Measurements from ENCODE around the gene DCAF15.

The DCAF15 gene, protein sequence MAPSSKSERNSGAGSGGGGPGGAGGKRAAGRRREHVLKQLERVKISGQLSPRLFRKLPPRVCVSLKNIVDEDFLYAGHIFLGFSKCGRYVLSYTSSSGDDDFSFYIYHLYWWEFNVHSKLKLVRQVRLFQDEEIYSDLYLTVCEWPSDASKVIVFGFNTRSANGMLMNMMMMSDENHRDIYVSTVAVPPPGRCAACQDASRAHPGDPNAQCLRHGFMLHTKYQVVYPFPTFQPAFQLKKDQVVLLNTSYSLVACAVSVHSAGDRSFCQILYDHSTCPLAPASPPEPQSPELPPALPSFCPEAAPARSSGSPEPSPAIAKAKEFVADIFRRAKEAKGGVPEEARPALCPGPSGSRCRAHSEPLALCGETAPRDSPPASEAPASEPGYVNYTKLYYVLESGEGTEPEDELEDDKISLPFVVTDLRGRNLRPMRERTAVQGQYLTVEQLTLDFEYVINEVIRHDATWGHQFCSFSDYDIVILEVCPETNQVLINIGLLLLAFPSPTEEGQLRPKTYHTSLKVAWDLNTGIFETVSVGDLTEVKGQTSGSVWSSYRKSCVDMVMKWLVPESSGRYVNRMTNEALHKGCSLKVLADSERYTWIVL

DNA sequence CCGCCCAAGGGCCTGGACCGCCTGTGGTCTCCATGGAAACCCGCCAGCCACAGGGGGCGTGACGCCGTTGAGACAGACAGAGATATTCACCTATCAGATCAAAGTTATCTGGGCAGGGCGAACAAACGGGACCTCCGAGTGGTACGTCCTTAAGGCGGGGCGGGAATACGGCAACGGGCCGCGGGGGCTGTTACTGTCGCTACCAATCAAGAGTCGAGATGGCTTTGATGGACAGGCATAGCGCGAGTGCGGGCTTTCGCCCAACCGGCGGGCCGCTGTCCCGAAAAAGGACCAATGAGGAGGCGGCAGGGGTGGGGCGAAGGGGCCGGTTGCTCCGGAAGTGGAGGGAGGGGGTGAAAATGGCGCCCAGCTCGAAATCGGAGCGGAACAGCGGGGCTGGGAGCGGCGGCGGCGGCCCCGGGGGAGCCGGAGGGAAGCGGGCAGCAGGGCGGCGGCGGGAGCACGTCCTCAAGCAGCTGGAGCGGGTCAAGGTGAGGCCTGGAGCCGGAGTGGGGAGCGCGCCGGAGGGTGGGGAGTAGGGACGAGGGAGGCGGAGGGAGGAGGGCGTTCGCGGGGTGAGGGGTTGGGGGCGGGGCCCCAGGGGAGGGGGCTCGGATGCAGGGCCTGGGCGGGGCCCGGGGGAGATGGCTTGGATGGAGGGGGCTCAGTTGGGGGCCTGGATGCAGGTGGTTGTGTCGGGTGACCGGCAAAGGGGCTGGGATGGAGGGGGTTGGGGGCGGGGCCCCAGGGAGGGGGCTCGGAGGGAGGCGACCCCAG is at the start of gene DCAF15:
Gene DCAF15 (plus strand): TSS at position 356 of the 777 bp plus-strand sequence. CDS start 4 bp downstream, at position 360.
- TF ChIP-seq, protein P1, sequence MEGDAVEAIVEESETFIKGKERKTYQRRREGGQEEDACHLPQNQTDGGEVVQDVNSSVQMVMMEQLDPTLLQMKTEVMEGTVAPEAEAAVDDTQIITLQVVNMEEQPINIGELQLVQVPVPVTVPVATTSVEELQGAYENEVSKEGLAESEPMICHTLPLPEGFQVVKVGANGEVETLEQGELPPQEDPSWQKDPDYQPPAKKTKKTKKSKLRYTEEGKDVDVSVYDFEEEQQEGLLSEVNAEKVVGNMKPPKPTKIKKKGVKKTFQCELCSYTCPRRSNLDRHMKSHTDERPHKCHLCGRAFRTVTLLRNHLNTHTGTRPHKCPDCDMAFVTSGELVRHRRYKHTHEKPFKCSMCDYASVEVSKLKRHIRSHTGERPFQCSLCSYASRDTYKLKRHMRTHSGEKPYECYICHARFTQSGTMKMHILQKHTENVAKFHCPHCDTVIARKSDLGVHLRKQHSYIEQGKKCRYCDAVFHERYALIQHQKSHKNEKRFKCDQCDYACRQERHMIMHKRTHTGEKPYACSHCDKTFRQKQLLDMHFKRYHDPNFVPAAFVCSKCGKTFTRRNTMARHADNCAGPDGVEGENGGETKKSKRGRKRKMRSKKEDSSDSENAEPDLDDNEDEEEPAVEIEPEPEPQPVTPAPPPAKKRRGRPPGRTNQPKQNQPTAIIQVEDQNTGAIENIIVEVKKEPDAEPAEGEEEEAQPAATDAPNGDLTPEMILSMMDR (IDR thresholded peaks at IDR 0.05): no peak
- TF ChIP-seq ZFX (IDR thresholded peaks at IDR 0.05; ENCODE audit: borderline replicate concordance): no peak

DNA sequence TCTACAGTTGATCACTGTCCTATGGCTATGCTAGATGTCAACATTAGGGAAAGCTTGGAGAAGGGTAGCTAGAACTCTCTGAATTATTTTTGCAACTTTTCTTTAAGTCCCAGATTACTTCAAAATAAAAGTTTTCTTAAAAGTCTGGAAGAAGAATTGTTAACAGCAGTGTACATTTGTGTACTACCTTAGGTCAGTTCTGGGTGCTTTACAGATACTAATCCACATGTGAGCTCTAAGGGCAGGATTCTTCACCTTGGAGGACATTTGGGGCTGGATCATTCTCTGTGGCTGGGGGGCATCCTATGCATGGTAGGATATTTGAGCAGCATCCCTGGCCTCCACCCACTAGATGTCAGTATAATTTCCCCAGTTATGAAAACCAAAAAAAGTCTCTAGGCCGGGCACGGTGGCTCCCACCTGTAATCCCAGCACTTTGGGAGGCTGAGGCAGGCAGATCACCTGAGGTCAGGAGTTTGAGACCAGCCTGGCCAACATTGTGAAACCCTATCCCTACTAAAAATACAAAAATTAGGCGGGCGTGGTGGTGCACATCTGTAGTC is 49.2 kb upstream of the DCAF15 start:
- no peak overlapping the region for H3K27ac ChIP-seq
- TF ChIP-seq, protein P1 (IDR thresholded peaks at IDR 0.05): peak; percentile 64
- no peak for TF ChIP-seq ZFX (IDR thresholded peaks at IDR 0.05; ENCODE audit: borderline replicate concordance)

More for the DNA sequence above, at the start of gene DCAF15:
- peak within 1 kb of the TSS; percentile 54 for H3K27ac ChIP-seq

DNA sequence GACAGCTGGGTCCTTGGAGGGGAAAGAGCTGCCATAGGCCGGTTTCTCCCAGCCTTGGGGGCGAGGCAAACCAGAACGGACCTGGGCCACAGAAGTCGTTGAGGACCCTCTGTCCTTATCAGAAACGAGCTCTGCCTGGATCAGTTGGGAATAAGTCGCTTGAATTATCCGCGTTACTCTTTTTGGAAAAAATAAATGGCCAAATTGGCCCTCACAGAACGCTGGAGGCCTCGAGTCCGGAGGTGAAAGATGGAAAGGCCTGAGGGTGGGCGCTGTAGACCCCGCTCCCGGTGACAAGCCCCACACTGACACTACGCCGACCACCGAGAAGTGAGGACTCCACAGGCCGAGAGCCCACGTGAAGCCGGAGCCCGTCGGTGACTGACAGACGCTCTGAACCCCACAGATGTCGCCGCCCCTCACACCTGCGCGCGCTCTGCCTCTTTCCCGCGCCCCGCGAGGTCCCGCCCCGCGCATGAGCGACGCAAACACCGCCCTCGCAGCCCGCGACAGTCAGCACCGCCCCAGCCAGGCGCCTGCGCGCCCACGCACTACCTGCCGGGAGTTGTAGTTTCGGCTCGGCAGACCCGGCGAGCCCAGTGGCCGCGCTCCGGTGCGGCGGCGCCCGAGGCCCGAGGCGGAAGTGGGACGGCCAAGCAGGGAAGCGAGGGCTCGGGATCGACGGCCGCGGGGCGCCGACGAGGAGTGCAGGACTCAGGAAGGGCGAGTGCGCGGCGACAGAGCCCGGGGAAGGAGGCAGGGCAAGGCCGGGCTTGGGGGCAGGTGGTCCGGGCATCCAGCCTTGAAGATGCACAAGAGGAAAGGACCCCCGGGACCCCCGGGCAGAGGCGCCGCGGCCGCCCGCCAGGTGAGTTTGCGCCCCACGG is 46.4 kb upstream of the DCAF15 start, which contains the start of the genes BRME1 and CC2D1A:
Gene BRME1 (minus strand): TSS at position 484 of the 887 bp plus-strand sequence. CDS start 1,225 bp downstream, outside the sequence.
Gene CC2D1A (plus strand): TSS at position 568 of the 887 bp plus-strand sequence. CDS start 241 bp downstream, at position 809.
- TF ChIP-seq ZFX (IDR thresholded peaks at IDR 0.05; ENCODE audit: borderline replicate concordance): no peak
- TF ChIP-seq, protein P1 (IDR thresholded peaks at IDR 0.05): no peak
- peak within 1 kb of the TSS; percentile 64 for H3K27ac ChIP-seq

DNA sequence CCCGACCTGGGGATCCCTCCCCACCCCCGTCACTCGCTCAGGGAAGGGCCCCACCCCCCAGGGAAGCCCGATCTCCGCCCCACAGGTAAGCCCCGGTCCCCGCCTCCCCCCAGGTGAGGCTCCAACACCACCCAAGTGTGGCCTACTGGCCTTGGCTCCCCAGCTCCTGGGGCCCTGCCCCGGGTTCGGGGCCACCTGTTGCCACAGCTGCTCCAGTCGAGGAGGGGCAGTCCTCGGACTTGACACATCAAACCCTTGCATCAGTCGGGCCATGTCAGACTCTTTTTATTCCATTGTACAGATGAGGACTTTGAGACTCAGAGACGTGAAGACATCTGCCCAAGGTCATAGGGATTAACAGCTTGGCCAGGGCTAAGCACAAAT is 45.8 kb upstream of the DCAF15 start:
- H3K27ac ChIP-seq: peak overlapping the region; percentile 64
- no peak for TF ChIP-seq ZFX (IDR thresholded peaks at IDR 0.05; ENCODE audit: borderline replicate concordance)
- TF ChIP-seq, protein P1 (IDR thresholded peaks at IDR 0.05): no peak

DNA sequence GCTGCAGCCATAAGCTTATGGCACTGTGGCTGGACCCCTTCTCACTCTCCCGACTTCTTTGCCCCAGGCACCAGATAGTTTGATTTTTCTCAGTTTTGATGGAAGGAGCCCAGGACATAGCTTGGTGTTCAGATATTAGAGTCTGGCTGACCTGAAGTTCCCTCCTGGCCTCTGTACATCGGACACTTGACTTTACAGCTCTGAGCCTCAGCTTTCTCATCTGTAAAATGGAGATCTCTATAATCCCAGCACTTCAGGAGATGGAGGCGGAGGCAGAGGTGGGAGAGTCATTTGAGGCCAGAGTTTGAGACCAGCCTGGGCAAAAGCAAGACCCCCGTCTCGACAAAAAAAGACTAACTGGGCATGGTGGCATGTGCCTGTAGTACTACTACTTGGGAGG is 45.4 kb upstream of the DCAF15 start:
- no peak for TF ChIP-seq ZFX (IDR thresholded peaks at IDR 0.05; ENCODE audit: borderline replicate concordance)
- TF ChIP-seq, protein P1 (IDR thresholded peaks at IDR 0.05): no peak
- H3K27ac ChIP-seq: peak overlapping the region; percentile 64

DNA sequence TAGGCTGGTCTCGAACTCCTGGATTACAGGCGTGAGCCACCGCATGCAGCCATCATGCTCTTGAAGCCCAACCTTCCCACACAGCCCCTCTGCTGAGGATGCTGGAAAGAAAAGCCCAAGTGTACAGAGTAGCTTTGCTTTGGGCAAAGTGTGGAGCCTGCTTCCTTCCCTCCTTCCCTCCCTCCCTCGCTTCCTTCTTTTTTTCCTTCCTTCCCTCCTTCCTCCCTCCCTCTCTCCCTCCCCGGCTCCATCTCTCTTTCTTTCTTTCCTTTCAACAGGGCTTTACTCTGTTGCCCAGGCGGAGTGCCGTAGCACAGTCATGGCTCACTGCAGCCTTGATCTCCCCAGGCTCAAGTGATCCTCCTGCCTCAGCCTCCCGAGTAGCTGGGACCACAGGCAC is 43.6 kb upstream of the DCAF15 start:
- H3K27ac ChIP-seq: no peak overlapping the region
- TF ChIP-seq, protein P1 (IDR thresholded peaks at IDR 0.05): no peak
- TF ChIP-seq ZFX (IDR thresholded peaks at IDR 0.05; ENCODE audit: borderline replicate concordance): no peak
